Left cardiac atrium (tissue), 4 donors: Measurements from ENCODE around the gene MEGF8. TPM values are rescaled to one million over a fixed set of nuclear protein-coding genes. Genes with fewer than 3 reads are reported as not detected.

ENCODE experiments used
- ATAC-seq, 2 donors: fragments of 200-7000 bp; cut with Tn5 transposase; one replicate each; pipeline ENCODE4 v1.9.1; 2020; ENCODE audit warnings: mild to moderate bottlenecking in 2 of 2, moderate library complexity in 2 of 2
- DNase-seq: peaks from one replicate; pipeline ENCODE4 v3.0.0-alpha.2; 2020
- intact Hi-C, 2 donors: fragments of 100-400 bp; cut with DNase I; formaldehyde crosslinking; loops; one replicate each; pipeline versions ENCODE4 v1.14.1 to v1.15.1; 2022 to 2023
- total RNA-seq, 2 donors: library from RNA; stranded (reverse); fragmentation: NEBNext Ultra II Directional; extraction: Animal tissue kit (Norgen Biotek cat#: 25700); gene quantifications; one replicate each; pipeline ENCODE4 v1.2.1, GENCODE V29; 2021
- donor health status: DM: no; HTN: yes; CAD: no.
- donor health status: DM: no; HTN: yes; CAD: no; lungs with severe emphysema.
- donor health status: DM: yes; HTN: yes; CAD: no.
- donor health status: Dilated cardiomyopathy.

Gene MEGF8
- total RNA-seq, 2 donors from 2014 or later = 28.2 to 29.5 TPM

GRCh38 chr19:42294471-42295137 lies 30.8 kb upstream of the MEGF8 start:
- DNase-seq (no peak), ATAC-seq (no peak)
- intact Hi-C loops = loop anchor here in 1 of 2 donors (5.0 kb wide), 1 partner anchor 47 kb away; no protein-coding TSS in a partner anchor

GRCh38 chr19:42295342-42295741 lies 30.1 kb upstream of the MEGF8 start:
- no peak for ATAC-seq

DNA sequence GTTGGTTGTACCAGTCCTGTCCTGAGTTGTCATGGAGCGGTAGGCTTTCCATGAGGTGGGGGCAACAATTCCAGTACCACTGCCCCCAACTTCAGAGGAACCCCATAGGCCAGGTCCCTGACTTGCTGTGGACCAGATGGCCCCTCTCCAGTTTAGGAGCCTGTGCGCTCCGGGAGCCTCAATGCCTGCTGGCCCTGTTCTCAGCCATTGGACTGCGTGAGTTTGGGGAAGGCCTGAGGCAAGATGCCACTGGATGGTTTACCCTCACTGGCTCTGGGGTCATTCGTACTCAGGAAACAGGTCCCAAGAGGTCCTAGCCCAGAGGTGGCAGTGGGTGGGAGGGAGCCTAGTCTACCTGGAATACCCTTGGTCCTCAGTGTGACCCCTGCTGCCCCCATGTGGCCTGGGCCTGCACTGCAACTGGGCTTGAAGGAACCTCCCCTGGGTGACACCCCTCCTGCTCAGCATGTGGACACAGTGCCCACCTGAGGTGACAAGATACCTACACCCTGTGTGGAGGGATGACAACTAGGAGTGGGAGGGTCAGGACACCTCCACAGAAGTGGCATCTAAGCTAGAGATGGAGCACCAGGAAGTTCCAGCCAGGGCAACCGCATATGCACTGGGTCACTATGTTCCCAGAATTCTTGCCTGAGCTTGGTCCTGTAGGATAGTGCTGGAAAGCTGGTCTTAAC lies 29.5 kb upstream of the MEGF8 start:
- peak; percentile 75 to 78 for ATAC-seq
- DNase-seq = peak; percentile 80
- intact Hi-C loops = no loop called here

More at GRCh38 chr19:42295342-42295741, 30.1 kb upstream of the MEGF8 start:
- DNase-seq = no peak
- intact Hi-C loops = no loop called here

- intact Hi-C loops = no loop called here
- no peak for DNase-seq
- ATAC-seq = no peak
These were observed 28.4 kb upstream of the MEGF8 start for GRCh38 chr19:42297039-42297438.

GRCh38 chr19:42301646-42302203 lies 23.7 kb upstream of the MEGF8 start, which contains the start of gene PRR19:
Gene PRR19, plus strand, starts transcription at chr19:42302132. Its CDS starts 7,453 bp downstream, at chr19:42309585.
- intact Hi-C loops = no loop called here
- DNase-seq (no peak), ATAC-seq (peak; percentile 7 to 24)

GRCh38 chr19:42303101-42303464 lies 22.4 kb upstream of the MEGF8 start:
- no peak for DNase-seq
- intact Hi-C loops = no loop called here

DNA sequence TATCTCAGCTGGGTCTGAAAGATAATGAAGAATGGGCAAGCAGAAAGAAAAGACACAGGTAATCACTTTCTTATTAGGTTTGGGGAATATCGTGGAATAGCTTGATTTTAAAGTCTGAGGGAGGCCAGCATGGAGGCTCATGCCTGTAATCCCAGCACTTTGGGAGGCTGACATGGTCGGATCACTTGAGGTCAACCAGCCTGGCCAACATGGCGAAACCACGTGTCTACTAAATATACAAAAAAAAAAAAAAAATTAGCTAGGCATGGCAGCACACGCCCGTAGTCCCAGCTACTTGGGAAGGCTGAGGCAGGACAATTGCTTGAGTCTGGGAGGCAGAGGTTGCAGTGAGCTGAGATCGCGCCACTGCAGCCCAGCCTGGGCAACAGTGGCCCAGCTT lies 21.6 kb upstream of the MEGF8 start:
- DNase-seq = no peak

More at GRCh38 chr19:42303101-42303464, 22.4 kb upstream of the MEGF8 start:
- no peak for ATAC-seq

DNA sequence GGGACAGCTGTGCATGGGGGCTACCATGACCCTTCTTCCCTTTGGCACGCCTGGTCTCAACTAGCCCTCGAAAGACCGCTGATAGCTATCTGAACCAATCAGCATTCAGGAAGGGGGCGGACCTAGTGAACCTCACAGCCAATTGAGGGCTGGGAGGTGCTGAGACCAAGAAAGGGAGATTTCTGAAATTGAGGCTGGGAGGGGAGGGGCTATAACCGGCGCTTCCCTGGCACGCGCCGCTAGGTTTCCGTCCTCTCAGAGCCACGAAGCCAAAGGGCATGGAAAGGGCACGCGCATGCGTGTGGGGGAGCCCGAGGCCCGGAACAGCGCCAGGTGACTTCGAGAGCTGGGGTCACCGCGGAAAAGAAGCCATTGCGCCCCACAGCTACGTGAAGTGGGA lies 18.8 kb upstream of the MEGF8 start:
- ATAC-seq (no peak), DNase-seq (no peak)
- intact Hi-C loops = no loop called here

More for the DNA sequence above, 21.6 kb upstream of the MEGF8 start:
- ATAC-seq = no peak
- intact Hi-C loops = no loop called here

GRCh38 chr19:42309686-42310085 lies 15.7 kb upstream of the MEGF8 start:
- ATAC-seq (no peak), DNase-seq (no peak)
- intact Hi-C loops = loop anchor here in 1 of 2 donors (10.0 kb wide), 1 partner anchor 175 kb away; the partner anchor contains the start of gene POU2F2

DNA sequence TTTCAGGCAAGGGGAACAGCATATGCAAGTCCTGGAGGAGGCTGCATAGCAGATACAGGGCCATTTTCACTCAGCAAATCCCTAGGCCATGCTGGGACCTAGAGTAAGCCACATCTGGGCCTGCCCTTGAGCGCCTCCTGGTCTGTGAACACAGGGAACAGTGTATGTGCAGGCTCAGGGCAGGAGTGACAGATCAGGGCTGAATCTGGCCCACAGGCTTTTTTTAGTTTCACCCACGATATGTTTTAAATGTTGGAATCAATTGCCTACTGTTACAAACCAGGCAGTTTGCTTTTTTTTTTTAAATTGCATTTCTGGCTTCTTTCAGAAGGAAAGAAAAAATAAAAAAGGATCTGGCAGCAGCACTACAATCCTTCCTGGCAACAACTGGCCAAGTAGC lies 13.8 kb upstream of the MEGF8 start:
- DNase-seq (no peak), ATAC-seq (no peak)
- intact Hi-C loops = loop anchor here in 1 of 2 donors (10.0 kb wide), 1 partner anchor 177 kb away; the partner anchor contains the start of gene POU2F2

- ATAC-seq (no peak), DNase-seq (no peak)
- intact Hi-C loops = loop anchor here in 1 of 2 donors (10.0 kb wide), 1 partner anchor 178 kb away; the partner anchor contains the start of gene POU2F2
These were observed 13.1 kb upstream of the MEGF8 start for GRCh38 chr19:42312370-42312769.

GRCh38 chr19:42313096-42313839 lies 12.2 kb upstream of the MEGF8 start, which contains the start of gene TMEM145:
Gene TMEM145, plus strand, starts transcription at chr19:42313309. Its CDS starts 68 bp downstream, at chr19:42313377.
- ATAC-seq = peak; percentile 86 to 90
- DNase-seq = no peak
- intact Hi-C loops = loop anchor here in 1 of 2 donors (10.0 kb wide), 1 partner anchor 178 kb away; the partner anchor contains the start of gene POU2F2

GRCh38 chr19:42313840-42314755 lies 11.3 kb upstream of the MEGF8 start:
- intact Hi-C loops = loop anchor here in 1 of 2 donors (10.0 kb wide), 1 partner anchor 179 kb away; the partner anchor contains the start of gene POU2F2
- DNase-seq (no peak), ATAC-seq (no peak)

DNA sequence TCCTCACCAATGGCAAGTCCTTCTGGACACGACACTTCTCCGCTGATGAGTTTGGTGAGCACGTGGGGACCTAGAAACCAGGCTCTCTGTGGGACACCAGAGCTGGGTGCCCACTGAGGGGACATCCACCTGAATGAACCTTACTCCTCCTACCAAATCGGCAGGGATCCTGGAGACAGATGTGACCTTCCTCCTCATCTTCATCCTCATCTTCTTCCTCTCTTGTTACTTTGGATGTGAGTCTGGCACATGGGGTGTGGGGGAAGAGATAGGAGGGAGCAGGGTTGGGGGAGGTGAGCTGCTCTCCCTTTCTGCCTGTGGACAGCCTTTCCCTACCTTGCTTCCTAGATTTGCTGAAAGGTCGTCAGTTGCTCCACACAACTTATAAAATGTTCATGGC lies 10.4 kb upstream of the MEGF8 start:
- intact Hi-C loops = loop anchor here in 1 of 2 donors (10.0 kb wide), 1 partner anchor 180 kb away; the partner anchor contains the start of gene POU2F2

GRCh38 chr19:42316223-42317211 lies 8.9 kb upstream of the MEGF8 start:
- DNase-seq (no peak), ATAC-seq (peak in 1 of 2 donors; percentile 6)
- intact Hi-C loops = loop anchor here in 1 of 2 donors (10.0 kb wide), 1 partner anchor 182 kb away; the partner anchor contains the start of gene POU2F2

More for the DNA sequence above, 10.4 kb upstream of the MEGF8 start:
- no peak for ATAC-seq
- no peak for DNase-seq

GRCh38 chr19:42317535-42317934 lies 7.9 kb upstream of the MEGF8 start:
- ATAC-seq (no peak), DNase-seq (no peak)
- intact Hi-C loops = loop anchor here in 1 of 2 donors (10.0 kb wide), 1 partner anchor 183 kb away; the partner anchor contains the start of gene POU2F2
